Measurements from ENCODE around the gene TBXT. TPM values are rescaled to one million over a fixed set of nuclear protein-coding genes. Genes with fewer than 3 reads are reported as not detected.

Gene TBXT
- total RNA-seq, 1 experiment from 2014 or later: 0.31 TPM

- DNase-seq: no peak
- H3K23me2 ChIP-seq (ENCODE audit: insufficient read length, low read depth, low read length, poor library complexity, severe bottlenecking): peaks cover 27% of the 10 kb centered on the region
- H2BK12ac ChIP-seq (ENCODE audit: insufficient read length, low read depth, low read length): no peak overlapping the region
- H4K91ac ChIP-seq (ENCODE audit: insufficient read length, low read depth, low read length): no peak overlapping the region
- H3K4me1 ChIP-seq (ENCODE audit: insufficient read depth, low read length): no peaks in the 10 kb centered on the region
- no peaks in the 10 kb centered on the region for H3K79me1 ChIP-seq (ENCODE audit: insufficient read depth, low read depth, low read length, poor library complexity, severe bottlenecking)
- WGBS (ENCODE audit: extremely low coverage, insufficient read length, low lambda C conversion rate): no CpG with 5 or more reads among the region's 23 CpGs
- no peak overlapping the region for H2BK20ac ChIP-seq (ENCODE audit: low read depth, low read length, poor library complexity, severe bottlenecking)
- no peak overlapping the region for H2AFZ ChIP-seq (ENCODE audit: low read length)
- H3K4ac ChIP-seq (ENCODE audit: low read depth, low read length): no peak overlapping the region
- no peak overlapping the region for H3K23ac ChIP-seq (ENCODE audit: insufficient read length, low read depth, low read length)
- H3K36me3 Mint-ChIP-seq (ENCODE audit: insufficient read depth in 1 of 3, low read depth in 3 of 3): peaks cover 0 to 1% (median 0%) of the 10 kb centered on the region in 3 experiments; a peak in 1 of 7 replicates
- H2BK5ac ChIP-seq (ENCODE audit: insufficient read length, low read length): no peak overlapping the region
- no peak overlapping the region for H3K14ac ChIP-seq (ENCODE audit: insufficient read depth, low read length)
- peak overlapping the region in 1 of 2 experiments; percentile 88; a peak in 3 of 5 replicates for H3K4me3 Mint-ChIP-seq
- no peak for TF ChIP-seq CTCF (conservative IDR thresholded peaks at IDR 0.05)
- H3K79me2 ChIP-seq (ENCODE audit: insufficient read depth, low read length): no peaks in the 10 kb centered on the region
- H3K4me2 ChIP-seq (ENCODE audit: insufficient read depth, insufficient read length, low read length): peak overlapping the region; percentile 93
- H3K9me3 ChIP-seq (ENCODE audit: control insufficient read depth, low read depth, low read length): no peaks in the 10 kb centered on the region
- H3K27ac Mint-ChIP-seq: no peak overlapping the region
- no peak overlapping the region for H3K27ac ChIP-seq (ENCODE audit: insufficient read length, low read depth, low read length)
- peaks cover 71% of the 10 kb centered on the region for H3K27me3 Mint-ChIP-seq (ENCODE audit: low read depth)
- H2BK15ac ChIP-seq (ENCODE audit: low read depth, low read length): no peak overlapping the region
- H2BK120ac ChIP-seq (ENCODE audit: low read depth, low read length, poor library complexity, severe bottlenecking): no peak overlapping the region
- H3T11ph ChIP-seq (ENCODE audit: low read length): no peak overlapping the region
- peaks cover 27 to 46% of the 10 kb centered on the region in 2 experiments for H3K4me1 Mint-ChIP-seq
- no peaks in the 10 kb centered on the region for H4K20me1 ChIP-seq (ENCODE audit: control insufficient read depth, insufficient read depth, insufficient read length)
- H3K56ac ChIP-seq (ENCODE audit: insufficient read length, low read depth, low read length): no peak overlapping the region
- peaks cover 0 to 8% of the 10 kb centered on the region in 2 experiments; a peak in 1 of 5 replicates for H3K9me3 Mint-ChIP-seq
- H3K9ac ChIP-seq (ENCODE audit: extremely low read depth, insufficient read length, low read length): no peak overlapping the region
- no peak overlapping the region for H2AK5ac ChIP-seq (ENCODE audit: insufficient read length, low read length)
- no peak overlapping the region for H4K5ac ChIP-seq (ENCODE audit: insufficient read length, low read depth, low read length)
- no peak overlapping the region for H3K18ac ChIP-seq (ENCODE audit: insufficient read length, low read depth, low read length)
- peaks cover 76% of the 10 kb centered on the region for H3K27me3 ChIP-seq (ENCODE audit: insufficient read depth, low read length)
- H4K8ac ChIP-seq (replicated peaks; ENCODE audit: insufficient read length, low read depth, low read length): no peak overlapping the region
Observed at GRCh38 chr6:166165558-166166313, 1.9 kb downstream of the TBXT start.
